BJ (cell line): ENCODE measurements around the gene ANXA6. TPM values are rescaled to one million over a fixed set of nuclear protein-coding genes. Genes with fewer than 3 reads are reported as not detected.
A peak's percentile ranks its signal among the peaks of the same experiment; 100 is the strongest.

Source experiments
- CTCF ChIA-PET: fragments of 350-600 bp; formaldehyde crosslinking; extraction: SDS; loops from one replicate; lab custom pipeline; 2021; ENCODE audit warnings: antibody characterized with exemption, inconsistent platforms; lab: Yijun Ruan, JAX
- POLR2A ChIA-PET: fragments of 300-600 bp; sonication (Branson Sonifier 250); formaldehyde crosslinking; extraction: SDS; loops from one replicate; lab custom pipeline; 2021; ENCODE audit warnings: antibody characterized with exemption; lab: Charles Lee
- DNase-seq: peaks from one replicate; pipeline ENCODE4 v3.0.0-alpha.2; 2011; ENCODE audit warnings: low read depth
- H3K27me3 ChIP-seq: 2 replicates; pipeline ENCODE4 v1.6.0; 2011; ENCODE audit warnings: low read length; ENCODE audit not compliant: control insufficient read depth, insufficient read depth
- H3K36me3 ChIP-seq: 2 replicates; pipeline ENCODE4 v1.5.1; 2011; ENCODE audit warnings: low read length; ENCODE audit not compliant: control insufficient read depth, insufficient read depth
- H3K4me3 ChIP-seq: 2 replicates; pipeline ENCODE4 v1.5.1; 2011; ENCODE audit warnings: low read depth, mild to moderate bottlenecking, control low read depth, low read length
- CTCF ChIP-seq: IDR thresholded peaks from 2 replicates; pipeline ENCODE4 v1.5.1; 2011; ENCODE audit warnings: low read depth, mild to moderate bottlenecking, control low read depth, inconsistent platforms, low read length, moderate library complexity; ENCODE audit not compliant: insufficient read depth
- polyA plus RNA-seq: library from polyadenylated mRNA; depleted of rRNA; stranded (reverse); fragments of >200 nt; gene quantifications from 2 replicates; pipeline ENCODE4 v1.2.3, GENCODE V29; 2011

Gene ANXA6
- polyA plus RNA-seq, 1 experiment = 528 TPM

- peaks cover 2% of the 10 kb centered on the region; the same call in 1 of the 2 replicates for H3K27me3 ChIP-seq
- POLR2A ChIA-PET = no interaction called here
- H3K4me3 ChIP-seq = no peak overlapping the region
- H3K36me3 ChIP-seq = no peaks in the 10 kb centered on the region
- CTCF ChIA-PET = no interaction called here
- no peak for TF ChIP-seq CTCF
- peak; percentile 23 for DNase-seq
Observed at GRCh38 chr5:151195622-151196021, 38.0 kb upstream of the ANXA6 start.

- CTCF ChIA-PET = interaction anchor here (1.4 kb wide), 1 partner anchor 46 kb away, joined by 3 read pairs; no protein-coding TSS in a partner anchor
- TF ChIP-seq CTCF = no peak
- H3K4me3 ChIP-seq = no peak overlapping the region
- no peaks in the 10 kb centered on the region for H3K27me3 ChIP-seq
- DNase-seq = no peak
- H3K36me3 ChIP-seq = no peaks in the 10 kb centered on the region
- POLR2A ChIA-PET = no interaction called here
Observed at GRCh38 chr5:151192626-151193025, 35.0 kb upstream of the ANXA6 start.

- POLR2A ChIA-PET = no interaction called here
- H3K4me3 ChIP-seq = no peak overlapping the region
- H3K36me3 ChIP-seq = no peaks in the 10 kb centered on the region
- DNase-seq = no peak
- no peaks in the 10 kb centered on the region; the same call in 1 of the 2 replicates for H3K27me3 ChIP-seq
- CTCF ChIA-PET = interaction anchor here (0.7 to 1.4 kb wide), 4 partner anchors 27 to 388 kb away, joined by 3 to 5 read pairs (median 3); no protein-coding TSS in a partner anchor
- TF ChIP-seq CTCF = no peak
Observed at GRCh38 chr5:151191661-151192060, 34.1 kb upstream of the ANXA6 start.

- TF ChIP-seq CTCF = no peak
- POLR2A ChIA-PET = no interaction called here
- Histone ChIP-seq H3K27me3 (no peaks in the 10 kb centered on the region; the same call in 1 of the 2 replicates), H3K4me3 (no peak overlapping the region), H3K36me3 (no peaks in the 10 kb centered on the region)
- no peak for DNase-seq
- CTCF ChIA-PET = interaction anchor here (0.5 kb wide), 1 partner anchor 141 kb away, joined by 5 read pairs; no protein-coding TSS in a partner anchor
Observed at GRCh38 chr5:151189151-151189550, 31.6 kb upstream of the ANXA6 start.

DNA sequence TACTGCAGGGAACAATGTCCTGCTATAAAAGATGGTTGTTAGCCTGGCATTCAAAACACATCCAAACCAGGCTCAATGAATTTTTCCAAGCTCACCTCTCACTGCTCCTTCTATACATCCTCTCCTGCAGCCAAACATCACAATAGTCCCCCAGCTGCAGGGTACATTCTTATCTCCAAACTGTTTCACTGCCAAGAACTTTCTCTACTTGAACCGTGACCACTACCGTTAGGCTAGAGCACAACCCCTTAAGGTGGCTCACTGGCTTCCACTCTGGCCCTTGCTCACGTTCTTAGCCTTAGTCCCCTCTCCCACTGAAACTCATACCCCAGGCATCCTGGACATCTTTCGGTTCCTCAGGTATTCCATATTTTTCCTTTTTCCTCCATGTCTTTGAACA lies 29.0 kb upstream of the ANXA6 start:
- Histone ChIP-seq H3K4me3 (no peak overlapping the region), H3K36me3 (no peaks in the 10 kb centered on the region), H3K27me3 (no peaks in the 10 kb centered on the region; the same call in 1 of the 2 replicates)
- ChIA-PET POLR2A (no interaction called here), CTCF (interaction anchor here (2.1 kb wide), 1 partner anchor 22 kb away, joined by 5 read pairs; no protein-coding TSS in a partner anchor)
- no peak for DNase-seq
- TF ChIP-seq CTCF = no peak
